H1 (cell line): ENCODE measurements around the gene RFT1. TPM values are rescaled to one million over a fixed set of nuclear protein-coding genes. Genes with fewer than 3 reads are reported as not detected.

ENCODE experiments used
- CTCF ChIA-PET: fragments of 300-600 bp; sonication (Branson Sonifier 250); formaldehyde crosslinking; loops from one replicate; lab custom pipeline; 2021; ENCODE audit not compliant: partially characterized antibody; lab: Charles Lee
- POLR2A ChIA-PET: fragments of 300-600 bp; sonication (Branson Sonifier 250); formaldehyde crosslinking; loops from one replicate; lab custom pipeline; 2021; ENCODE audit warnings: inconsistent platforms; ENCODE audit not compliant: partially characterized antibody; lab: Charles Lee
- DNase-seq, 2 experiments: peaks; one replicate each; pipeline versions ENCODE4 v3.0.0 to v3.0.0-alpha.2; 2010 to 2022; ENCODE audit warnings: low spot score in 2 of 2, low read depth in 1 of 2, mixed read lengths in 1 of 2
- FAIRE-seq: peaks from 2 replicates; lab custom pipeline; 2011; peaks lifted over from hg19 to GRCh38; lab: Jason Lieb, UNC
- H2AFZ ChIP-seq: 2 replicates; pipeline ENCODE4 v1.8.1; 2012; ENCODE audit warnings: low read length, inconsistent platforms
- H2AK5ac ChIP-seq: 2 replicates; pipeline ENCODE4 v1.6.1; 2013; ENCODE audit warnings: low read depth, low read length
- H2BK120ac ChIP-seq: replicated peaks from 2 replicates; pipeline ENCODE3; 2013; ENCODE audit warnings: low read depth, low read length, inconsistent platforms
- H2BK12ac ChIP-seq: 2 replicates; pipeline ENCODE4 v1.6.1; 2013; ENCODE audit warnings: low read depth, low read length
- H2BK15ac ChIP-seq: 2 replicates; pipeline ENCODE4 v1.6.1; 2013; ENCODE audit warnings: low read length
- H2BK20ac ChIP-seq: 2 replicates; pipeline ENCODE4 v1.6.1; 2013; ENCODE audit warnings: low read length
- H2BK5ac ChIP-seq: 2 replicates; pipeline ENCODE4 v1.6.1; 2013; ENCODE audit warnings: low read depth, low read length
- H3K14ac ChIP-seq: 2 replicates; pipeline ENCODE4 v1.6.1; 2013; ENCODE audit warnings: inconsistent platforms; ENCODE audit not compliant: insufficient read length
- H3K18ac ChIP-seq: 2 replicates; pipeline ENCODE4 v1.6.1; 2013; ENCODE audit warnings: low read length; ENCODE audit errors: extremely low read depth
- H3K23ac ChIP-seq: 2 replicates; pipeline ENCODE4 v1.6.1; 2013; ENCODE audit warnings: inconsistent platforms; ENCODE audit not compliant: insufficient read length
- H3K23me2 ChIP-seq: 2 replicates; pipeline ENCODE4 v1.6.1; 2013; ENCODE audit warnings: low read depth, low read length
- H3K27ac ChIP-seq: 2 replicates; pipeline ENCODE4 v1.6.1; 2011; ENCODE audit warnings: low read depth, low read length, inconsistent platforms
- H3K27me3 ChIP-seq, 4 experiments: replicated peaks in 1 of 4; 1 replicate in 1 of 4; 2 replicates in 3 of 4; pipeline versions ENCODE4 v1.6.1 to v1.8.1; 2011 to 2013; ENCODE audit warnings: low read length in 3 of 4, mild to moderate bottlenecking in 3 of 4, inconsistent platforms in 2 of 4, mixed read lengths in 2 of 4, moderate library complexity in 1 of 4; ENCODE audit not compliant: control insufficient read depth in 3 of 4, insufficient read depth in 3 of 4; ENCODE audit errors: extremely low read depth in 1 of 4
- H3K36me3 ChIP-seq, 4 experiments: 2 replicates each; pipeline versions ENCODE4 v1.6.1 to v1.8.1; 2011 to 2013; ENCODE audit warnings: mild to moderate bottlenecking in 4 of 4, low read length in 3 of 4, moderate library complexity in 2 of 4, control low read depth in 1 of 4, inconsistent platforms in 1 of 4; ENCODE audit not compliant: insufficient read depth in 4 of 4, control insufficient read depth in 2 of 4
- H3K4ac ChIP-seq: replicated peaks from 2 replicates; pipeline ENCODE3; 2013; ENCODE audit warnings: low read length, low read depth, mixed read lengths, inconsistent platforms; ENCODE audit not compliant: insufficient read length
- H3K4me1 ChIP-seq, 4 experiments: replicated peaks in 1 of 4; 1 replicate in 1 of 4; 2 replicates in 3 of 4; pipeline versions ENCODE4 v1.6.1 to v1.8.1; 2011 to 2013; ENCODE audit warnings: low read length in 3 of 4, inconsistent platforms in 2 of 4, mixed read lengths in 1 of 4; ENCODE audit not compliant: insufficient read depth in 4 of 4, control insufficient read depth in 3 of 4
- H3K4me2 ChIP-seq, 2 experiments: 2 replicates each; pipeline versions ENCODE4 v1.6.1 to v1.8.1; 2011 to 2013; ENCODE audit warnings: low read depth in 2 of 2, low read length in 2 of 2, control low read depth in 1 of 2, inconsistent platforms in 1 of 2, mild to moderate bottlenecking in 1 of 2; ENCODE audit not compliant: insufficient read depth in 1 of 2
- H3K4me3 ChIP-seq, 4 experiments: fragments of 200-600, 300-600 bp in 1 of 4; sonication (generic), shearing (Covaris generic), sonication (Bioruptor Twin) in 1 of 4; 2 replicates each; pipeline versions ENCODE4 v1.5.1 to v1.8.1; 2011 to 2016; ENCODE audit warnings: low read length in 4 of 4, low read depth in 3 of 4, control low read depth in 2 of 4, inconsistent platforms in 2 of 4, mild to moderate bottlenecking in 2 of 4, mixed read lengths in 1 of 4, moderate library complexity in 1 of 4; ENCODE audit not compliant: insufficient read depth in 2 of 4; ENCODE audit errors: extremely low read depth in 1 of 4
- H3K56ac ChIP-seq: replicated peaks from 2 replicates; pipeline ENCODE3; 2013; ENCODE audit warnings: low read depth, mild to moderate bottlenecking, mixed read lengths, low read length, inconsistent platforms; ENCODE audit not compliant: insufficient read length
- H3K79me1 ChIP-seq: 2 replicates; pipeline ENCODE4 v1.6.1; 2013; ENCODE audit warnings: low read depth, low read length, control low read depth
- H3K79me2 ChIP-seq, 2 experiments: 2 replicates each; pipeline versions ENCODE4 v1.6.1 to v1.8.1; 2012 to 2013; ENCODE audit warnings: low read length in 2 of 2, mild to moderate bottlenecking in 2 of 2, inconsistent platforms in 1 of 2; ENCODE audit not compliant: insufficient read depth in 2 of 2, control insufficient read depth in 1 of 2
- H3K9ac ChIP-seq, 4 experiments: replicated peaks in 1 of 4; 1 replicate in 1 of 4; 2 replicates in 3 of 4; pipeline versions ENCODE4 v1.6.1 to v1.8.1; 2011 to 2013; ENCODE audit warnings: low read depth in 3 of 4, low read length in 3 of 4, control low read depth in 2 of 4, mild to moderate bottlenecking in 2 of 4, moderate library complexity in 2 of 4, inconsistent platforms in 1 of 4; ENCODE audit errors: extremely low read depth in 1 of 4
- H3K9me3 ChIP-seq, 2 experiments: 2 replicates each; pipeline versions ENCODE4 v1.6.1 to v1.8.1; 2012 to 2013; ENCODE audit warnings: mild to moderate bottlenecking in 2 of 2, moderate library complexity in 2 of 2, control low read depth in 1 of 2, inconsistent platforms in 1 of 2, low read depth in 1 of 2, low read length in 1 of 2, mixed read lengths in 1 of 2; ENCODE audit not compliant: insufficient read depth in 2 of 2
- H4K20me1 ChIP-seq, 2 experiments: replicated peaks in 1 of 2; 2 replicates each; pipeline versions ENCODE3 to v1.8.1; 2011 to 2013; ENCODE audit warnings: inconsistent platforms in 2 of 2, low read length in 2 of 2, mild to moderate bottlenecking in 1 of 2; ENCODE audit not compliant: insufficient read depth in 2 of 2, control insufficient read depth in 1 of 2
- H4K5ac ChIP-seq: 2 replicates; pipeline ENCODE4 v1.6.1; 2013; ENCODE audit warnings: low read length, low read depth, mixed read lengths, inconsistent platforms; ENCODE audit not compliant: insufficient read length
- H4K8ac ChIP-seq: 2 replicates; pipeline ENCODE4 v1.8.0; 2013; ENCODE audit warnings: mild to moderate bottlenecking, moderate library complexity, low read length, inconsistent platforms; ENCODE audit not compliant: insufficient read depth; ENCODE audit errors: extremely low read depth
- H4K91ac ChIP-seq: replicated peaks from 2 replicates; pipeline ENCODE3; 2013; ENCODE audit warnings: low read length, mixed read lengths, inconsistent platforms; ENCODE audit not compliant: insufficient read length
- TBP ChIP-seq: IDR thresholded peaks from 2 replicates; pipeline ENCODE4 v1.6.1; 2011; ENCODE audit warnings: low read depth, low read length, improper control_type of control experiment
- TCF12 ChIP-seq: IDR thresholded peaks from 2 replicates; pipeline ENCODE4 v1.6.1; 2011; ENCODE audit warnings: low read depth, mild to moderate bottlenecking, low read length
- WGBS, 2 experiments: shearing (Covaris generic) in 1 of 2; methylation state at CpG; one replicate each; pipeline versions ENCODE4 v1.1.6 to v1.1.7; 2013 to 2015; ENCODE audit warnings: low lambda C conversion rate in 2 of 2, mixed read lengths in 2 of 2, inconsistent platforms in 1 of 2, low coverage in 1 of 2, missing lambda C conversion rate in 1 of 2; ENCODE audit not compliant: insufficient replicate concordance in 2 of 2, insufficient coverage in 1 of 2, insufficient read length in 1 of 2; ENCODE audit errors: extremely low coverage in 1 of 2, missing lambda C conversion rate in 1 of 2; 5-methylcytosine and 5-hydroxymethylcytosine counted together
- polyA plus RNA-seq, 7 experiments: library from polyadenylated mRNA; depleted of rRNA in 3 of 7; stranded (reverse) in 5 of 7; unstranded in 2 of 7; fragments of >200 nt in 5 of 7; fragments of 200-250 nt in 2 of 7; gene quantifications; 1 replicate in 5 of 7; 2 replicates in 1 of 7; 4 replicates in 1 of 7; pipeline versions ENCODE4 v1.2.1 to v1.2.3, GENCODE V29; 2011 to 2013; ENCODE audit warnings: missing spikeins in 2 of 7, mixed read lengths in 2 of 7
- total RNA-seq: library from RNA; stranded (reverse); fragmentation: NEBNext Ultra II Directional; extraction: Animal tissue kit (Norgen Biotek cat#: 25700); gene quantifications from 2 replicates; pipeline ENCODE4 v1.2.1, GENCODE V29; 2021

The RFT1 gene
- total and polyA plus RNA-seq, 2 of the 8 experiments (the other 6 are each of a cell fraction or from before 2014, with no cell fraction given), result 27.7 to 42.4 TPM

DNA sequence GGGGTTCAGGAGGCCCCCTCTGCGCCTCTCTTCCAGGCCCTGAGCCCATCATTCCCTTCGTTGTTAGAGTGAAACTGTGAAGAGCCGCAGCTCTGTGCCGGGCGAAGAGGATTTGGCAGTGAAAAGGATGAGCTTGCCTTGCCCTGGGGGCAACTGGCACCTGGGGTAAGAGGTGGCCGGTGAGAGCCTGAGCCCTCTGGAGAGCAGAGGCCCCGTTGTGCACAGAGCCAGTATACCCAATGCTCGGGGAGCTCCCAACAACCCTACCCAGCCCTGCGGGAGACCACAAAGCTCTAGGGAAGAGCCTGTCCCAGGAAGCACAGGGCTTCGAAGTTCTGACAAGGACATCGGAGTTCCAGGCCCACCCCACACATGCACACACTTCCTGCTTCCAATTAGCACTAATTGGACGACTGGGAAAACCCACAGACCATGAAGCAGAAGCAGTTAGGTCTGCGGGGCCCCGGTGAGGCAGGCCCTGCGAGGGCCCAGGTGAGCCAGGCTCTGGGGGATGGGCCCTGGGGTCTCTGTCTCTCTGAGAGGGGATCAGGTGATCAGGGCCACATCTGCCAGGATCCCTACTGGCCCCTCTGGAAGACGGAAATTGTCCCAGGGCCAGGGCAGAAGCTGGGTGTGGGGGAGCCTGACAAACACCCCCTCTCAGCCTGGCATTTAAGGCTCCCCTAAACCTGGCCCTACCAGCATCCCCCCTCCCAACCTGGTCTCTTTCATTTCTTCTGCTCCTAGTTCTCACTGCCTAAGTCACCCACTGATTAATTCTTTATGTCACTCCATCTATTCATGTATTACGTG lies 56.5 kb downstream of the RFT1 start:
- Histone ChIP-seq H3K79me2 (no peaks in the 10 kb centered on the region), H3K18ac (peak overlapping the region; percentile 60; the same call in 1 of the 2 replicates), H2AFZ (peak overlapping the region; percentile 94), H3K27me3 (no peaks in the 10 kb centered on the region; a peak in 2 of 7 replicates), H3K4me2 (peak overlapping the region; percentile 55 to 88), H3K9me3 (no peaks in the 10 kb centered on the region)
- peak; percentile 34; the same call in 1 of the 2 replicates for TF ChIP-seq TBP
- no peak for TF ChIP-seq TCF12
- TF ChIP-seq, all 59 proteins: peak for 1
- no peaks in the 10 kb centered on the region for H3K79me1 ChIP-seq
- H2BK15ac ChIP-seq, result 0 out of 2 replicates have a peak overlapping the region, but pooled peaks have one; percentile 19
- no peak overlapping the region for H4K91ac ChIP-seq
- CTCF ChIA-PET, result interaction anchor here (0.6 to 5.6 kb wide), 13 partner anchors 24 to 282 kb away, joined by 3 to 20 read pairs (median 3); no protein-coding TSS in a partner anchor
- H2BK120ac ChIP-seq, result no peak overlapping the region
- H4K5ac ChIP-seq, result peak overlapping the region; percentile 59
- peak overlapping the region; percentile 90; the same call in 1 of the 2 replicates for H2BK5ac ChIP-seq
- H2BK12ac ChIP-seq, result peak overlapping the region; percentile 50; the same call in 1 of the 2 replicates
- no peak overlapping the region for H3K23ac ChIP-seq
- H4K20me1 ChIP-seq, result no peaks in the 10 kb centered on the region
- H3K4me3 ChIP-seq, result peak overlapping the region; percentile 21 to 57 (median 32); a peak in 7 of 8 replicates
- peak overlapping the region; percentile 84; the same call in 1 of the 2 replicates for H4K8ac ChIP-seq
- H3K4ac ChIP-seq, result no peak overlapping the region
- H3K56ac ChIP-seq, result no peak overlapping the region
- POLR2A ChIA-PET, result interaction anchor here (1.4 to 4.4 kb wide), 4 partner anchors 9 to 303 kb away, joined by 3 to 25 read pairs (median 6); partner anchors contain the start of gene NEK4
- WGBS, 2 experiments, result 82% methylated on average over 17 of the region's 17 CpGs; no CpG with 5 or more reads in 1 of the 2 experiments
- no peaks in the 10 kb centered on the region for H3K36me3 ChIP-seq
- no peak overlapping the region; a peak in 2 of 7 replicates for H3K9ac ChIP-seq
- H2AK5ac ChIP-seq, result peak overlapping the region; percentile 11; the same call in 1 of the 2 replicates
- H3K4me1 ChIP-seq, result peaks cover 0 to 15% (median 9%) of the 10 kb centered on the region in 4 experiments; a peak in 6 of 7 replicates
- DNase-seq (no peak), FAIRE-seq (no peak)
- no peak overlapping the region for H2BK20ac ChIP-seq
- no peak overlapping the region for H3K27ac ChIP-seq
- H3K23me2 ChIP-seq, result peaks cover 6% of the 10 kb centered on the region; the same call in 1 of the 2 replicates
- no peak overlapping the region for H3K14ac ChIP-seq
